ENCODE data around the gene C1orf167.

The C1orf167 gene

GRCh38 chr1:11736746-11737639 lies 25.0 kb upstream of the C1orf167 start:
- DNase-seq: peak; percentile 22

- no peak for DNase-seq
Observed at GRCh38 chr1:11738096-11738495, 23.9 kb upstream of the C1orf167 start.

- DNase-seq: no peak
Observed at GRCh38 chr1:11738783-11739182, 23.2 kb upstream of the C1orf167 start.

- DNase-seq: no peak
Observed at GRCh38 chr1:11740258-11741192, 21.5 kb upstream of the C1orf167 start.

GRCh38 chr1:11741482-11741881 lies 20.5 kb upstream of the C1orf167 start:
- no peak for DNase-seq

GRCh38 chr1:11741919-11742558 lies 20.0 kb upstream of the C1orf167 start:
- DNase-seq: no peak

- DNase-seq: no peak
Observed at GRCh38 chr1:11744287-11744686, 17.7 kb upstream of the C1orf167 start.

GRCh38 chr1:11746092-11746491 lies 15.9 kb upstream of the C1orf167 start:
- DNase-seq: no peak

- no peak for DNase-seq
Observed at GRCh38 chr1:11746795-11747487, 15.1 kb upstream of the C1orf167 start.

GRCh38 chr1:11748294-11749202 lies 13.4 kb upstream of the C1orf167 start:
- no peak for DNase-seq

GRCh38 chr1:11749203-11749689 lies 12.7 kb upstream of the C1orf167 start:
- DNase-seq: no peak

- no peak for DNase-seq
Observed at GRCh38 chr1:11749996-11750395, 12.0 kb upstream of the C1orf167 start.

- DNase-seq: no peak
Observed at GRCh38 chr1:11751087-11751486, 10.9 kb upstream of the C1orf167 start.

- no peak for DNase-seq
Observed at GRCh38 chr1:11752359-11753088, 9.5 kb upstream of the C1orf167 start.

- no peak for DNase-seq
Observed at GRCh38 chr1:11753555-11754208, 8.3 kb upstream of the C1orf167 start.

GRCh38 chr1:11757047-11757446 lies 4.9 kb upstream of the C1orf167 start:
- no peak for DNase-seq

- DNase-seq: no peak
Observed at GRCh38 chr1:11759791-11760190, 2.2 kb upstream of the C1orf167 start.

GRCh38 chr1:11761285-11761684 lies 708 bp upstream of the C1orf167 start:
- no peak for DNase-seq

- no peak for DNase-seq
Observed at GRCh38 chr1:11764115-11764514, 2.1 kb downstream of the C1orf167 start.

GRCh38 chr1:11764519-11764918 lies 2.5 kb downstream of the C1orf167 start:
- no peak for DNase-seq
